Osteoblast (primary cell): ENCODE results near the gene S100A16. TPM values are rescaled to one million over a fixed set of nuclear protein-coding genes. Genes with fewer than 3 reads are reported as not detected.

ENCODE experiments used
- DNase-seq: peaks from one replicate; pipeline ENCODE4 v3.0.0; 2011; ENCODE audit warnings: low spot score, mixed read lengths; ENCODE audit not compliant: insufficient read length; ENCODE audit errors: missing footprints
- H2AFZ ChIP-seq: 2 replicates; pipeline ENCODE4 v1.6.0; 2011; ENCODE audit warnings: mild to moderate bottlenecking, low read length
- H3K27ac ChIP-seq: 2 replicates; pipeline ENCODE4 v1.5.1; 2011; ENCODE audit warnings: mild to moderate bottlenecking, low read depth, low read length, moderate library complexity
- H3K27me3 ChIP-seq: 2 replicates; pipeline ENCODE4 v1.6.0; 2012; ENCODE audit warnings: mild to moderate bottlenecking, control low read depth, inconsistent platforms, low read length, moderate library complexity; ENCODE audit not compliant: insufficient read depth
- H3K36me3 ChIP-seq: 2 replicates; pipeline ENCODE4 v1.5.1; 2011; ENCODE audit warnings: mild to moderate bottlenecking, low read length, control low read depth, moderate library complexity; ENCODE audit not compliant: insufficient read depth
- H3K4me1 ChIP-seq: 2 replicates; pipeline ENCODE4 v1.5.1; 2011; ENCODE audit warnings: mild to moderate bottlenecking, low read length, control low read depth, moderate library complexity; ENCODE audit not compliant: insufficient read depth
- H3K4me2 ChIP-seq: 2 replicates; pipeline ENCODE4 v1.6.0; 2011; ENCODE audit warnings: mild to moderate bottlenecking, low read length; ENCODE audit not compliant: insufficient read depth
- H3K4me3 ChIP-seq: fragments of 200-600 bp; sonication (generic); 3 replicates; pipeline ENCODE4 v1.5.1; 2012; ENCODE audit warnings: mild to moderate bottlenecking, low read length, inconsistent platforms; ENCODE audit not compliant: insufficient read depth
- H3K79me2 ChIP-seq: 2 replicates; pipeline ENCODE4 v1.6.0; 2012; ENCODE audit warnings: mild to moderate bottlenecking, low read length, control low read depth, inconsistent platforms; ENCODE audit not compliant: insufficient read depth
- H3K9me3 ChIP-seq: 2 replicates; pipeline ENCODE4 v1.5.1; 2011; ENCODE audit warnings: low read depth, low read length, control low read depth
- H4K20me1 ChIP-seq: 2 replicates; pipeline ENCODE4 v1.6.0; 2012; ENCODE audit warnings: mild to moderate bottlenecking, low read length, control low read depth; ENCODE audit not compliant: insufficient read depth
- total RNA-seq: library from RNA; depleted of rRNA; stranded (reverse); fragments of >200 nt; gene quantifications from 2 replicates; pipeline ENCODE4 v1.2.3, GENCODE V29; 2012
- TF ChIP-seq, protein P1 (sequence below): IDR thresholded peaks from 2 replicates; pipeline ENCODE4 v1.5.1; 2011; ENCODE audit warnings: mild to moderate bottlenecking, low read depth, low read length, moderate library complexity; ENCODE audit errors: extremely low read depth

S100A16 gene
- total RNA-seq, 1 donor: 190 TPM

DNA sequence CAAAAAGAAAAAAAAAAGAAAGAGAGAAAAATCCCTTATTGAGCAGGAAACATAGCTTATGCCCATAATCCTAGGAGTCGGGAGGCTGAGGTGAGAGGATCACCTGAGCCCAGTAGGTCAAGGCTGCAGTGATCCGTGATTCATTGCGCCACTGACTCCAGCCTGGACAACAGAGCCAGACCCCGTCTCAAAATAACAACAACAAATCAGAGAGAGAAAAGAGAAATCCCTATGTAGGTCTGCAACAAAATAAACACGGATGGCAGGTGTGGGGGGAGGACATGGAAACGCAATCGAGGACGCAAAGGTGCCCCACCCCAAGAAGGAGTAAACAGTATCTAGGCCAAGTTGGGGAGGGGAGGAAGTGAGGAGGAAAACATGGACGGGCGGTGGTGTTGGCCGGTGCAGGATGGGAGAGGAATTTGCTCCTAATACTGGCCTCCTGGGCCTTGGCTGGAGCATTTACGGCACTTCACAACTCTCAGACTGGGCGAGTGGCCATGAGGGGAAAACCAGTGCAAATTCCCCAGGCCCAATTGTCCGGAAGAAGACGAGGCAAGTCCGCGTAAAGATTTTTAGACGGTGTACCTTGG is 20.3 kb upstream of the S100A16 start:
- Histone ChIP-seq H3K9me3 (no peaks in the 10 kb centered on the region), H2AFZ (peak overlapping the region; percentile 61), H4K20me1 (peaks cover 19% of the 10 kb centered on the region), H3K27me3 (no peaks in the 10 kb centered on the region), H3K4me2 (peak overlapping the region; percentile 82), H3K36me3 (peaks cover 25% of the 10 kb centered on the region), H3K27ac (peak overlapping the region; percentile 98), H3K79me2 (peaks cover 39% of the 10 kb centered on the region), H3K4me3 (peak overlapping the region; percentile 95), H3K4me1 (peaks cover 10% of the 10 kb centered on the region)
- TF ChIP-seq, protein P1, sequence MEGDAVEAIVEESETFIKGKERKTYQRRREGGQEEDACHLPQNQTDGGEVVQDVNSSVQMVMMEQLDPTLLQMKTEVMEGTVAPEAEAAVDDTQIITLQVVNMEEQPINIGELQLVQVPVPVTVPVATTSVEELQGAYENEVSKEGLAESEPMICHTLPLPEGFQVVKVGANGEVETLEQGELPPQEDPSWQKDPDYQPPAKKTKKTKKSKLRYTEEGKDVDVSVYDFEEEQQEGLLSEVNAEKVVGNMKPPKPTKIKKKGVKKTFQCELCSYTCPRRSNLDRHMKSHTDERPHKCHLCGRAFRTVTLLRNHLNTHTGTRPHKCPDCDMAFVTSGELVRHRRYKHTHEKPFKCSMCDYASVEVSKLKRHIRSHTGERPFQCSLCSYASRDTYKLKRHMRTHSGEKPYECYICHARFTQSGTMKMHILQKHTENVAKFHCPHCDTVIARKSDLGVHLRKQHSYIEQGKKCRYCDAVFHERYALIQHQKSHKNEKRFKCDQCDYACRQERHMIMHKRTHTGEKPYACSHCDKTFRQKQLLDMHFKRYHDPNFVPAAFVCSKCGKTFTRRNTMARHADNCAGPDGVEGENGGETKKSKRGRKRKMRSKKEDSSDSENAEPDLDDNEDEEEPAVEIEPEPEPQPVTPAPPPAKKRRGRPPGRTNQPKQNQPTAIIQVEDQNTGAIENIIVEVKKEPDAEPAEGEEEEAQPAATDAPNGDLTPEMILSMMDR: no peak
- DNase-seq: peak; percentile 90

DNA sequence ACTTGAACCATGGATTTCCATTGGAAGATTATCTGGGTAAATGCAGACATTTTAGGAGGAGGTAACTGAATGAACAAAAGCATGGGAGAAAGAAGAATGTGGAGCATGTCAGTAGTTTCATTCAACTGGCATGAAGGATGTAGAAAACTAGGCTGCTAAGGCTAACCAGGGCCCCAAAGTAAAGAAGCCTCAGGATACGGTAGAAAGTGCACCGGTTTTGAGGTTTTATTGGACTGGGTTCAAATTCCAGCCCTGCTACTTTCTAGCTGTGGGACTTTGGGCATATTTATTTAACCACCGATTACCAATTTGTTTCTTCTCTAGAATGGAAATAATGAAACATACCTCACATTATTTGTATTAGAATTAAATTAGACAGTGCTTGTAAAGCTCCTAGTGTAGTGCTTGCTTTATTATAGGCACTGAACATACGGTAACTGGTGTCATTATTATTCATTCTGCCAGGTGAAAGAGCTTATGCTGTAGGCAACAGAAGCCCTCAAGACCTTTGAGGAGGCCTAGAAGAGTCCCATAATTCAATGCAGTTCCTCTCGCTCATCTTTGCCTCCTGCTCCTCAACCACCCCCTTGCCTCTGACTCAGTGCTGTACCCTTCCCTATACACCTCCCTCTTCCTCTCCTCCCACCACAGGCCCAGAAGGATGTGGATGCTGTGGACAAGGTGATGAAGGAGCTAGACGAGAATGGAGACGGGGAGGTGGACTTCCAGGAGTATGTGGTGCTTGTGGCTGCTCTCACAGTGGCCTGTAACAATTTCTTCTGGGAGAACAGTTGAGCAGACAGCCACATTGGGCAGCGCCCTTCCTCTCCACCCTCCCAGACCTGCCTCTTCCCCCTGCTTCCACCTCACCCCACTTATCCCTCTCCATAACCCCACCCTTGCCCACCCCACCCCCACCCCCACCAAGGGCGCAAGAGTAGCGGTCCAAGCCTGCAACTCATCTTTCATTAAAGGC is 18.4 kb upstream of the S100A16 start:
- H2AFZ ChIP-seq: peak overlapping the region; percentile 60
- no peak overlapping the region for H3K4me2 ChIP-seq
- no peaks in the 10 kb centered on the region for H3K27me3 ChIP-seq
- no peak overlapping the region for H3K27ac ChIP-seq
- no peak overlapping the region for H3K4me3 ChIP-seq
- H3K4me1 ChIP-seq: peaks cover 25% of the 10 kb centered on the region
- peaks cover 27% of the 10 kb centered on the region for H3K79me2 ChIP-seq
- DNase-seq: peak; percentile 45
- peaks cover 14% of the 10 kb centered on the region for H4K20me1 ChIP-seq
- no peaks in the 10 kb centered on the region for H3K9me3 ChIP-seq
- H3K36me3 ChIP-seq: peaks cover 6% of the 10 kb centered on the region
- TF ChIP-seq, protein P1: no peak

- Histone ChIP-seq H3K4me2 (no peak overlapping the region), H3K27me3 (no peaks in the 10 kb centered on the region), H3K36me3 (peaks cover 9% of the 10 kb centered on the region), H3K9me3 (no peaks in the 10 kb centered on the region), H3K4me3 (no peak overlapping the region), H4K20me1 (peaks cover 8% of the 10 kb centered on the region), H3K79me2 (peaks cover 27% of the 10 kb centered on the region), H2AFZ (no peak overlapping the region), H3K27ac (no peak overlapping the region), H3K4me1 (peaks cover 34% of the 10 kb centered on the region)
- DNase-seq: peak; percentile 58
- TF ChIP-seq, protein P1: no peak
Observed at GRCh38 chr1:153630384-153630783, 17.4 kb upstream of the S100A16 start.

GRCh38 chr1:153629971-153630370 is 17.0 kb upstream of the S100A16 start:
- Histone ChIP-seq H3K79me2 (peaks cover 27% of the 10 kb centered on the region), H3K27ac (no peak overlapping the region), H3K4me3 (no peak overlapping the region), H3K4me2 (no peak overlapping the region), H3K36me3 (peaks cover 13% of the 10 kb centered on the region), H3K9me3 (no peaks in the 10 kb centered on the region), H3K4me1 (peaks cover 38% of the 10 kb centered on the region), H2AFZ (peak overlapping the region; percentile 7), H4K20me1 (peaks cover 4% of the 10 kb centered on the region), H3K27me3 (no peaks in the 10 kb centered on the region)
- DNase-seq: peak; percentile 80
- TF ChIP-seq, protein P1: no peak
